ENCODE measurements around the gene TSHZ2.

TSHZ2 gene

DNA sequence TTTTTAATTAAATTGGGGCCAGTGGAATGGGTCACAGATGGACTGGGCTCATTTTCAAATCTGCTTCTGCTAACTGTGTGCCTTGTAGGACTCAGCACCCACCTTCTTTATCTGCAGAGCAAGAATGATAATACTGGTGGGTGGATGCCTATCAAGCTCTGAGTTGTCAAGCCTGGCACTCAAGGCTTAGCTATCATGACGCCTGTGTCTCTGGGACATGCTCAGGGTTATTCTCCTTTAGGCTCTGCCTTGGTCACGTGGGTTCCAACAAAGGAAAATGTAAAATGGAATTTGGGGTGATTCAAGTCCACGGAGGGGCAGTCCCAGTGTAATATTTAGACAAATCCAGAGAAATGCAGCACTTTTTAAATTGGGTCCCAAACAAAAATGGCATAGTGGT lies 202.3 kb downstream of the TSHZ2 start:
- DNase-seq = no peak

DNA sequence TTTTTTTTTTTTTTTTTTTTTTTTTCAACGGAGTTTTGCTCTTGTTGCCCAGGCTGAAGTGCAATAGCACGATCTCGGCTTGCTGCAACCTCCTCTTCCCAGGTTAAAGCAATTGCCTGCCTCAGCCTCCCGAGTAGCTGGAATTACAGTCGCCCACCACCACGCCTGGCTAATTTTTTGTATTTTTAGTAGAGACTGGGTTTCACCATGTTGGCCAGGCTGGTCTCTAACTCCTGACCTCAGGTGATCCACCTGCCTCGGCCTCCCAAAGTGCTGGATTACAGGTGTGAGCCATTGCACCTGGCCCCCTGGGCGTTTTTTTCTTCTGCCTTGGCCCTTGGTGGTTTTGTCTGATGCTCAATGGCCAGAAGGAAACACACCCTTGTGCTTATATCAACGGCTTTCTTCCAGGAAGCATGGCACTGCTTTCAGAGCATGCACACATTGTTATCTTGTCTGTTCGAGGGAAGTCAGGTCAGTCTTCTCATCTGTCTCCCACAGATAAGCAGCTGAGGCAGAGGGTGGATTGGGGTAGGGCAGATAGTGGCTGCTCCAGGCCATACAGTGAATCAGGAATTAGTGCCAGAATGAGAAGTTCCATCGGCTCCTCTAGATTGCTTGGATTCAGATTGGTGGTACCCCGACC lies 203.1 kb downstream of the TSHZ2 start:
- DNase-seq = no peak

DNA sequence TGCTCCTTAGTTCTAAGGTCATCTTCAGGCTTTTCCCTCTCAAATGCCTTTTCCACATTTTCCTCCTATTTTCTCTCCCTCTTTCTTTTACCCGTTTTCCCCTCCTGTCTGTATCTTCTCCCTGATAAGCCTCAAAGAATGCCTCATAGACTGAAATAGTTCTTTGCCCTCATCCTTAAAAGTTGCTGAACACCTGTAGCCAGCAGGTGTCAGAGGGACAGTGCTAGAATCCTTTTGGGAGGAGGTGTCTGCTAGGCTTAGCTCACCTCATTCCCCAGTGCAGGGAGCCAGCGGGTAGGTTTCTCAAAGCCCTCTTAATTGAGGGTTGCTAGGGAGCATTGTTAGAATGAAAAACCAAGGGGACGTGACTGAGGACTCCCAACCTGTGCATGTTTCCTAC lies 204.0 kb downstream of the TSHZ2 start:
- no peak for DNase-seq

DNA sequence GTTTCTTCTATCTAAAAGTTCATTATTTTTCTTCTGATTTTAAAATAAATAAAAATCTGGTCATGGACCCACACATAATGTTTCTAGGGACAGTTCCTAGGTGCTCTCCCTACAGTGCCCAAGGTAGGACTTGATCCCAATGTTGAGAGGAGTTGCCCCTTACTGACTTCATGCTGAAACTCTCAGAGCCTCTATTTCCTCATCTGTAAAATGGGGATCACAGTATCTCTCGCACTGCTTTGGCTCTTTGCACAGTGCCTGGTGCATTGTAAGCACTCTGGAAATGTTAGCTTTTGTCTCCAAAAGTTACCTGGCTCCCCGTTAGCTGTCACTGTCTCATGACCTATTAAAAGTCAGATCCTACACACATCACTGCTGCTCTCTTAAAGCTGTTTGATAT lies 205.5 kb downstream of the TSHZ2 start:
- DNase-seq = no peak

DNA sequence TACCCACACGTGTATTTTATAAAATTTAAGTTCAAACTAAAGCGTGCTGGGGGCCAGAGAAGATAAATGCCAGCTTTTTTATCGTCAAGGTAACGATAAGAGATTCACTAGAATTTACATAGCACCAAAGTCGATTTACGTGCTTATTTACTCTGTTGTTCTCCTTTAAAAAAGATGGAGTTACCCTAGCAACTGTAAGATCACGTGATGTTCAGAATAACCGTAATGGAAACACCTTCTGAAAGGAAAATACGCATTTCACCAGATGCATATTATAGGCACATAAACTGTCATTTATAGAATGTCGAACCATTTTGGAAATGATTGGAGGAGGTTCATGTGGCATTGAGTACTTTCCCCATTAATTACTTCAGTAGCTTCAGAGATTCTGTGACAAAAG lies 207.6 kb downstream of the TSHZ2 start:
- no peak for DNase-seq

DNA sequence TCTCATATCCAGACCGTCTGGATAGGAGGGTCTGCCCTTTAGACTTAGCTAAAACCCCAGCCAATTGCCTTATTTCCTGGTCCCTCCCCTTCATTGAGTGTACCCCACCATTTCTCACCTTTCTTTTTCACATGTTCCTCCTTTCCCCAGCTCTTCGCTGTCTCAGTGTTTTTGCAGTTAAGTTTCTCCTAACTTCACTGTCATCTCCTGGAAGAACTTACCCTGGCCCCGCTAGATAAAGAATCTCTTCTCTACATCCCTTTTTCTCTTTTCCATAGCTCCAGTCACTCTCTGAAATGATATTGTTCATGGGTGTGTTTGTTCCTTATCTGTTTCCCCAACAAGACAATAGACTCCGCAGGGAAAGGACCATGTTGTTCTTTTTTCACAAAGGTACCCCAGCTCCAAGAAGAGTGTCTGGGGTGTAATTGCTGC lies 208.8 kb downstream of the TSHZ2 start:
- no peak for DNase-seq

DNA sequence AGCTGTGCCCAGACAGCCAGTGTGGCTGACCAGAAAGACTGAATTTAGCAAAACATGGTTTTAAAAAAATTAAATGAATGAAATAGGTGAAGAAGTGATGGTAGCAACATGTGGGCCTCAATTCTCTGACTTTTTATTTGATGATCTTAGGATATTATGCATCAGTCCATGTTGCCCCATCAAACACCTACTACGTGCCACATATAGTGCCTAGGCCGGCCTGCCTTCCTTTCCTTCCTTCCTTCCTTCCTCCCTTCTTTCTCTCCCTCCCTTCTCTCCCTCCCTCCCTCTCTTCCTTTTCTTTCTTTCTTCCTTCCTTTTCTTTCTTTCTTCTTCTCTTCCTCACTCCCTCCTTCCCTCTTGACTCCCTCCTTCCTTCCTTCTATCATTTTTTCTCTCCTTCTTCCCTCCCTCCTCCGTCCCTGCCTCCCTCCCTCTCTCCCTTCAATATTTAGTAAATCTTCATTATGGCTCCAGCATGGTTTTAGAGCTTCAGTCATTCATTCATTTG lies 209.8 kb downstream of the TSHZ2 start:
- no peak for DNase-seq

DNA sequence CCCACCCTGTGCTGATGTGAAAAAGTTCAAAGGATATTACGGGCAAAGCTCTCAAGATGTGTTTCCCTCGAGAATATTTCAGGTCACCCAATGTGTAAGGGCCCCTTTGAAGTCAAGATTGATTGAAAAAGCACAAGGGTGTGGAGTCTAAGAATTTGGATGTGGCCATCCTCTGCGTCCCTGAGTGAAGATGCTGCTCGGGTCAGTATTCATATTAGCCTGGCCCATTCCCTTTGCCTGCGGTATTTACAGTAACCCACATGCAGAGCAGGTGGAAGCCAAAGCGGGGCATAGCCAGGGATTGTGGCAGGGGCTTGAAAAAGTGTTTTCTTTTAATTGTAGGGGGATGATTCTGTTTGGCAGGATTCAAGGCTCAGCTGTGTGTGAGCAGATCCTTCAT lies 211.0 kb downstream of the TSHZ2 start:
- no peak for DNase-seq

DNA sequence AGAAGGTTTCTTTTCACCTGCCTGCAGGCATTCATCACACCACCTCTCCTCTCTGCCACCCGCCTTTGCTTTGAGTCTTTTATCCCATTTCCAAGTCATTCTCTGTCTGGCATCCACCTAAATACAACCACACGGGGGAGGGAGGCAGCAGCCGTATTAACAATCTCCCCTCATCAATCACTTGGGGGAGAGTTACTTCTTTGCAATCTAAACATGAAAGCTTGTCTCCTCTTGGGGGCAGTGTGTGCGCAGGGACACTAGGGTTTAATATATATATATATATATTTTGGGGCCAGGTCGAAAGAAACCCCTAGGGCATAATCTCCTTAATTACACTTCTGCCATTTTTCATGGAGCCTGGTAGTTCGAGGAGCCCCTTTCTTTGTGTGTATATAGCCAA lies 214.5 kb downstream of the TSHZ2 start:
- DNase-seq = no peak

DNA sequence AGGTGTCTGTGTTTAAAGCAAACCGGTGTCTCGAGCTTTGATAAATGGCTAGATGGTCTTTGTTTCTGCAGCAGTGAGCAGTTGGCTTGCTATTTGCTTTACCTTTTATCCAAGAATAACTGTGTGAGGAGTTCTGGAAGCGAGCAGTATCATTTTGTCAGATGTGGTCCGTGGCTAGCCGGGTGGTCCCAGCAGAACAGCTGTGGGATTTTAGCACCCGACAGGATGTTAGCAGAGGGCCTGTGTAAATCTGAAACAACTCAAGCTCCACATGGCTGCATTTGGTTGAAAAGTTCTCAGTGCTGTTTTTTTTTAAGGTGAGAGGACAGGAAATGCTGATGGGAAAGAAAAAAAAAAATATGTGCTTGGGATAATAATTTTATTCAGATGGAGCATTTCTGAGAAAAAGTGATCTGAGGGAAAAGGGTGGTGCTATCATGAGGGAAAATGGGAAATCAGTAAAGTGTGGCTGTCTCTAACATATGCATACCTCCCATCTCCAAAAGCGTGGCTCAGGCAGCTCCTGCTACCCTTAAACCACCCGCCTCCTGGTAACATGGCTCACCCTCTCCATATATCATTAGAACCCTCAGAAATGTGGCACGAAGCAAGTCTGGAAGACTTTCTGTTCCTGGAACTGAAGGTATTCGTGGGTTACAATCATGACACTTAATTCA lies 215.4 kb downstream of the TSHZ2 start:
- no peak for DNase-seq

DNA sequence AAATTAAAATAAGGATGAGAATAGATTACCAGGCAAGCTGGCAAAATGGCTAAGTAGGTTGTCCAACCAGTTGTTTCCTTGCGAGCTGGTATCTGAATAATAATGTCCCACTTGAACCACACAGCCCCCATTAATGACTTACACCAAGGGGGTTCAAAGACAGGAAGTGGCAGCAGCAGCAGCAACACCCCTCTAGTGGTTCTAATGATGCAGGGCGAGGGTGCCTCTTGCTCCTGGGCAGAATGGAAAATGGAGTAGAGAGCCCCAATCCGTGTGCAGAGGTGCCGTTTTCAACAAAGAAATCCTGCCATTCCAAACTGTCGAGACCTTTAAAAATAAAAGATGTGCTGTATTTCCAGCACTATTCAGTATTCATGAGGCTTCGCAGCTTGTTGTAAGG lies 218.1 kb downstream of the TSHZ2 start:
- DNase-seq = no peak

DNA sequence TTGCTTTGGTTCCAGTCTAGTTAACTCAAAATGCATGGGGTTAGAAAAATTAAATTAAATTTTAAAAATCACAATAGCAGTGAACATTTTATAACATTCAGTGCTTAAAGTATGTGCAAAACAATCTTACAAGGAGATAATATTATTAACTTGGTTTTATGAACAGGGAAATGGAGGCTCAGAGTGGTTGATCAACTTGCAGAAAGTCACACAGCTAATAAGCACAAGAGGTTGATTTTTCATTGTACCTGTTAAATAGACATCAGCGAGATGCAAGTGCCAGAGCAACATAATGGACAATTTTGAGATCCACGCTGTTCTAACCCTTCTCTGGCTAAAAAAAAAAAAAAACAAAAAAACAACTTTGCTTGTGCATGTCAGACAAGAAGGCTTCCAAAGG lies 219.8 kb downstream of the TSHZ2 start:
- no peak for DNase-seq

DNA sequence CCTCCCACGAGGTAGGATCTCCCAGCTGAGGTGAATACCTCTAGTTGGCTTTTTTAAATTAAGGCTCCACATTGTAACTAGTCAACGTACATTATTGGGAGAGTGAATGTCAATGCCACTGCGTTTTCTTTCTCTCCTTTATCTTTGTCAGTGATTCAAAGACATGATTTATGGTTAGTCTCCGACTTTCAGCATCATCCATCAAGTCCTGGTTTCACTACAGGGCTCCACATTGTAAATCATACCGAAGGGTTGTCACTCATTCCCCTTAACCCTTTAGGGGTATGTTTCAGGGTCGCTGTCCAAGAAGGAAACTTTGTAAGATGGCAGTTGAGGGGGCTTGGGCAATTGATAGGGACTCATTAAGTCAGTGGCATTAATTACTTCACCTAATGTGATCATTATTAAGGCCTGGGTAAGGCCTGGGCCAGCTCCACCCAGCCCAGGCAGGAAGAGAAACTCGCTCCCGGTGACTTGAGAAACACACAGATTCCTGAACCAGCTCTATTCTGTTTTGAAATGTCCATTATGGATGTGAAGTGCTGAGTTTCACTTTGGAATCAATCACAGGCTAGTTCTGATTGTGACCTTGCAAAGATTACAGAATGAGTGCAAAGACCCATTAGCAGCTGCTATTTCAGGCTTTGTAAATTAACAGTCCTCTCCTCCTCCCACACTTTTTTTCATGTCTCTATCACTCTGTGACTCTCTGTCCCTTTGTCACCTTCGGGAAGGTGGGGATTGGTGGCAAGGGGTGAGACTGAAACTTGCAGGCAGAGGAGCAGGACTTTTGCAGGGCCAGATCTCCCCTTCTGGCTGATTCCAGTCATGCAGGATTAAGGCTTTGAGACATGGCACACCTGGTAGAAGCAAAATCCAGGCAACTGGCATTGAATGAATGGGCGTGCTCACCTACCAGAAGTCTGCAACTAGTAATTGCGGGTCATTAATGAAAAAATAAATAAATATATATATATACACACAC lies 222.4 kb downstream of the TSHZ2 start:
- DNase-seq = no peak

DNA sequence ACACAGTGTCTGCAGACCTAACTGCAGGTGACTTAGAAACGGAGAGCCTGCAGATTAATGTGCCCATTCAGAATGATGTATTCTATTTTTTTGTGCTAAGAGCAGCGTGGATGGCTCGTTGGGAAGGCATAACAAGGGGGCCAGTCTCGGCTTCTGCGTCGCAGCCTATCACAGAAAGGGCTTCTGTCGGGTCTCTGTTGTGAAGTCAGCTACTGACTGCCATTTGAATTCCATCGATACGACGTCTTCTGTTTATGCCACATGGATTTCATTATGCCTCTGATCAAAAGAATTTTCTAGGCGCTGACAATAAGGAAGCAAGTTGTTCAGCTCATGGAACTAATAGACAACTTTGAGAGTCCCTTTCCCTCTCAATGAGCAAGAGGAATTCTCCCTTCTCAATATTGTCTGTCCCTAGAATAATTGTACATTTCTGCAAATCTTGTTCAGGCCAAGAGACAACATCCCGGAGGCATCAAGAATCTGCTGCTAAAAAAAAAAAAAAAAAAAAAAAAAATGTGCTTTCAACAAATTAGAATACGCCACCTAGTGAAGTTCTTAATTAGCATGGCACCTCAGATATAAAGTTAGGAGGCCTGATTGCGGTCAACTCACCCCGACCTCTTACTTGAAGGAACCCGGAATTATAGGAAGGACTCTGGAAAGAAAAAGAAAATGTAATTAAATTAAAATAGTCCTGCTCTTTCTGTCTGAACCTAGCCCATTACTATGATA lies 223.9 kb downstream of the TSHZ2 start:
- DNase-seq = no peak

DNA sequence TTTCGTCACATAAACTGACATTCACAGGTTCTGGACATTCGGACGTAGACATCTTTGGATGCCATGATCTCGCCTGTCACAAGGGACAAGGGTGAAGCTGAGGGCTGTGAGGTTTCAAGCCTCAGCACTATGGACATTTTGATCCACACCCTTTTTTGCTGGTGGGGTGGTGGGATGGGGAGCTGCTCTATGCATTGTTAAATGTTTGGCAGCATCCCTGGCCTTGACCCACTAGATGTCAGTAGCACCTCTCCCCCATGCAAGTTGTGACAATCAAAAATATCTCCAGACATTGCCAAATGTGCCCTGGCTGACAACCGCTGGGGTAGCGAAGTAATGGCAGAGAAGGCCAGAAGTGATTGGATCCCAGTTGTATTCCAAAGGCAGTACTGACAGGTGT lies 229.4 kb downstream of the TSHZ2 start:
- no peak for DNase-seq

DNA sequence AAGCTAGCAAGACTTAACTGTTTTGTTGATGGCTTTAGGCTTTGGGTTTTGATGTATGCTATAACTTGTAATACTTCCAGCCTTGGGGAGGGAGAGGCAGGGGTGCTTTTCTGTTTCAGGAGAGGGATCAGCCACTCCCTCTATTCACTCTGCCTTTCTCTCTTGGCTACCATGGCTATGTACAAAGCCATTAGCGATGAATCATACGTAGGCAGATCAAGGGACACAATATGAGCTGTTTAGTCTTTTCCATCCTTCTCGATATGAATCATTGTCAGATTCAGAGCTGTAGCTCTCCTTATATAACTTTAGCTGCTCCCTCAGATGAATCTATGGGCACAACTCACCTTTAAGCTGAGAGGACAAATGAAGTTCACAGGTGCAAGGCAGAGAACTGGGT lies 230.6 kb downstream of the TSHZ2 start:
- DNase-seq = no peak

DNA sequence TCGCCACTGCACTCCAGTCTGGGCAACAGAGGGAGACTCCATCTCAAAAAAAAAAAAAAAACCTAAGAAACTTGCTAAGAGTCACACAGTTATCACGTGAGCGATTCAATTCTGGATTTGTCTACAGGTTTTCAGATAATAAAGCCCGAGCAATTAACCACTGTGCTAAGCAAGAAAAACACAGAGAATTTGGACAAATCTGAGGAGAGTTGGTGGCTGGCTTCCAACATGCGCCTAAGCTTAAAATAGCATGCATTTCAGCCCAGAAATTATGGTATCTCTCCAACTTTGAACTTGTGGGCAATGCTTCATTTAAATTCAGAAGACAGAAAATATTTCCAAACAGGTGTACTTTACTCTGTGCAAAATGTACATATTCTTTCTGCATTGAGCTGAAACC lies 232.9 kb downstream of the TSHZ2 start:
- DNase-seq = no peak

DNA sequence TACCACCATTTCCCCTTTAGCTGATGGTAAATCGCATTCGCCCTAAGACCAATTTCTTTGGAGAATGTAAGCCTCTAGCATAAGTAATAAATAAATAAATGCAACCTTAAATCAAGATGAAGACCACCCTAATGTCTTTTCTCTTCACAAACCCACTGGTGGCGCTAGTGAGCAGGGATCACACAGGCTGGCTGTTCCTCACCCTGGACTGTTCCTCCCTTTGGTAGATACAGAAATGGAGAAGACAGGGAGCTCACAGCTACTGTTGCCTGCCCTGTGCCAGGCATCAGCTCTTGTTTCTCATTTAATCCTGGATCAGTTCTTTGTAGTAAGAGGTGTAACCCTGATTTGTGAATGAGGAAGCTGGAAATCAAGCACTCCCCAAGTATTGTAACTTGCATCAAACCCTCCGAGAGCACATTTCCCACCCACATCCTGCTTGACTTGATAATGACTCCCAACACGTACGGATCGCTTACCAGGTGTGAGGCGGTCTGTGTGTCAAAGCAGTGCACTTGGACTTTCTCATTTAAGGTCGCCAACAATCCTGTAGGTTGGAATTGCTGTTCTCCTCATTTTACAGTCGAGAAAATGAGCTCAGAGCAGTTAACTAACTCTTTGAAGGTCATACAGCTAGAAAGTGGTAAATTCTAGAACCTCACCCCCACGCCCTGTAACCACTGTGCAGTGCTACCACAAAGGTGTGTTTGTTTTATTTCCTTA lies 236.1 kb downstream of the TSHZ2 start:
- no peak for DNase-seq

DNA sequence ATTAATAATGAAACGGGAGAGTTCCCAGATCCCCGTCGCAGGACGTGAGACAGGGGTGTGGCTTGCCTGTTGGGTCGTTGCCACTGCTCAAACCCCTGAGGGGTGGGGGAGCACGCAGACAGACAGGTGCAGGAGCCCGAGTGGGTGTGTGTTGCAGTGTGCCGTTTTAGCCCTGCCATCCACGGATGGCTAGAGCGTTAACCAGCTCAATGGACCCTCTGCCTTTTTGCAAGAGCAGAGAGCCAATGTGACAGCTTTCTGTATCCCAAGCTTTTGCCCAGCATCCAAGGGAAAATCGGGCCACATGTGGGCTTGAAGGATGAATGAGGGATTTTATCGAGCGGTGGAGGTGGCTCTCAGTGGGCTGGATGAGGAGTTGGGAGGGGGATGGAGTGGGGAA lies 237.9 kb downstream of the TSHZ2 start:
- no peak for DNase-seq

DNA sequence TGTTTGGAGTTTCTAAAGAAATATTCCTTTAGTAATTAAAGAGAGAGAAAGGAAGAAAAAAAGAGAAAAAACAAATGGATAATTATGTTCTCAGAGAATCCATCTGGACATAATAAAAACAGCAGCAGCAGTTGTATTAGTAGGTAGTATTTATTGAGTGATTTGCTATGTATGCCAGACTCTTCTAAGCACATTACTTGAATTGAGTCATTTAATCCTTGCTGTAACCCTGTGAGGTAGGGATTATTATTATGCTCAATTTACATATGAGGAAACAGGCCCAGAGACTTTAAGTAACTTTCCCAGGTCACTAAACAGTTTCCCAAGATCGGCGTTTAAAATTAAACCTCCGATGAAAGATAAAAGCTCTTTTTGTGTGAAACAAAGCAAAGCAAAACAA lies 238.8 kb downstream of the TSHZ2 start:
- DNase-seq = no peak

DNA sequence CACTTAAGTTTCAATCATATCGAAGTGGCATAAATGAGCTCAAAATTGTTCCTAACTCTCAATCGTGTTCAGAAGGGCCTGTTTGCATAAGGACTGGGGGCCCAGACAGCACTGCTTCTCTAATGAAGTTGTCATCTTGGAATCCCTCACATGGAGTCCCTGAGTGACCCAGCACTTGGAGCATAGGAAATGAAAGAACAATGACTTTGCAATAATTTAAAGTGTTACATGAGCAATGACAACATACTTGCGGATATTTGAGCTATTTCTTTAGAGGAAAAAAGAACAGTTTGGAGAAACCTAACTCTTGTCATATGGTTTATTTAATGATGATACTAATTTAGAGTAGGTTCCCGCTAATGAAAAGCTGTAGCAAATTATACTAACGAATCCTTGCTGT lies 239.9 kb downstream of the TSHZ2 start:
- DNase-seq = no peak

DNA sequence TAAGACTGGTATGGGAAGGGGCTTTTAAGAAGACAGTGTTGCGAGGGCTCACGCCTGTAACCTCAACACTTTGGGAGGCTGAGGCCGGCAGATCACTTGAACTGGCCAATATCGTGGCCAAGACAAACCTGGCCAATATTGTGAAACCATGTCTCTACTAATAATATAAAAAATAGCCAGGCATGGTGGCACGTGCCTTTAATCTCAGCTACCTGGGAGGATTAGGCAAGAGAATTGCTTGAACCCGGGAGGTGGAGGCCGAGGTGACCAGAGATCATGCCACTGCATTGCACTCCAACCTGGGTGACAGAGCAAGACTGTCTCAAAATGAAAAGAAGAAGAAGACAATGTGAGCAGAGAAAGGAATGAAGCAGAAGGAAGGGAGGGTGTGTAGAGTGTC lies 242.2 kb downstream of the TSHZ2 start:
- DNase-seq = no peak
